Renal pelvis (tissue), 4 donors: ENCODE results near the gene TACC3. TPM values are rescaled to one million over a fixed set of nuclear protein-coding genes. Genes with fewer than 3 reads are reported as not detected.
A peak's percentile ranks its signal among the peaks of the same experiment; 100 is the strongest.
"Not testable (repeated sequence)": the region's sequence is repeated elsewhere in the genome, so short reads cannot be mapped to it uniquely, and the experiment has no call there.

Source experiments
- DNase-seq: peaks from one replicate; pipeline ENCODE4 v3.0.0-alpha.2; 2013
- polyA plus RNA-seq, 3 donors: library from polyadenylated mRNA; unstranded; fragments of 120-200 nt; gene quantifications; one replicate each; pipeline ENCODE4 v1.2.1, GENCODE V29; 2013; ENCODE audit not compliant: insufficient read length in 3 of 3

TACC3 gene
- polyA plus RNA-seq, 3 donors: 45.0 to 55.5 (median 48.9) TPM

GRCh38 chr4:1693131-1693896, 28.0 kb upstream of the TACC3 start:
- DNase-seq: peak; percentile 65

GRCh38 chr4:1695913-1696312, 25.4 kb upstream of the TACC3 start:
- no peak for DNase-seq

- DNase-seq: not testable (repeated sequence)
These were observed 19.6 kb upstream of the TACC3 start for GRCh38 chr4:1701671-1702070.

GRCh38 chr4:1703867-1704266, 17.5 kb upstream of the TACC3 start:
- no peak for DNase-seq

GRCh38 chr4:1705732-1706131, 15.6 kb upstream of the TACC3 start:
- no peak for DNase-seq

GRCh38 chr4:1706358-1706757, 15.0 kb upstream of the TACC3 start:
- DNase-seq: no peak

GRCh38 chr4:1708581-1708980, 12.7 kb upstream of the TACC3 start:
- DNase-seq: no peak

GRCh38 chr4:1711055-1711570, 10.2 kb upstream of the TACC3 start:
- no peak for DNase-seq

GRCh38 chr4:1711571-1712215, 9.6 kb upstream of the TACC3 start:
- no peak for DNase-seq

GRCh38 chr4:1712216-1713002, 8.9 kb upstream of the TACC3 start, which contains the start of gene SLBP:
SLBP (minus strand) TSS chr4:1712319; CDS start chr4:1712188, 131 bp downstream.
- peak; percentile 92 for DNase-seq

- no peak for DNase-seq
These were observed 8.1 kb upstream of the TACC3 start for GRCh38 chr4:1713003-1713851.

GRCh38 chr4:1714303-1715001, 6.9 kb upstream of the TACC3 start:
- DNase-seq: no peak

- no peak for DNase-seq
These were observed 6.1 kb upstream of the TACC3 start for GRCh38 chr4:1715002-1715758.

- no peak for DNase-seq
These were observed 5.0 kb upstream of the TACC3 start for GRCh38 chr4:1716065-1716945.

GRCh38 chr4:1717129-1718094, 3.9 kb upstream of the TACC3 start:
- DNase-seq: no peak

GRCh38 chr4:1718095-1718850, 3.0 kb upstream of the TACC3 start:
- DNase-seq: no peak
